Right cardiac atrium (tissue), 5 donors: ENCODE data around the gene VEPH1. TPM values are rescaled to one million over a fixed set of nuclear protein-coding genes. Genes with fewer than 3 reads are reported as not detected.

Source experiments
- ATAC-seq, 2 donors: fragments of 200-7000 bp; cut with Tn5 transposase; one replicate each; pipeline versions ENCODE4 v1.8.0 to v1.9.1; 2020; ENCODE audit warnings: moderate library complexity in 2 of 2, mild to moderate bottlenecking in 1 of 2
- DNase-seq, 3 donors: peaks; one replicate each; pipeline ENCODE4 v3.0.0-alpha.2; 2020
- H3K27ac ChIP-seq: one replicate; pipeline ENCODE4 v1.5.1; 2013; ENCODE audit warnings: mild to moderate bottlenecking, low read length, control low read depth, moderate library complexity
- H3K27me3 ChIP-seq: one replicate; pipeline ENCODE4 v1.6.1; 2013; ENCODE audit not compliant: control insufficient read depth, insufficient read depth
- H3K4me1 ChIP-seq: one replicate; pipeline ENCODE4 v1.6.1; 2013; ENCODE audit warnings: low read length; ENCODE audit not compliant: control insufficient read depth, insufficient read depth
- H3K4me3 ChIP-seq: one replicate; pipeline ENCODE4 v1.5.1; 2013; ENCODE audit warnings: low read length, control low read depth
- H3K9me3 ChIP-seq: one replicate; pipeline ENCODE4 v1.6.1; 2013; ENCODE audit warnings: low read length; ENCODE audit not compliant: control insufficient read depth
- WGBS: extraction: QIAGEN DNeasy Blood & Tissue Kit; methylation state at CpG from one replicate; pipeline ENCODE4 v1.1.7; 2013; 5-methylcytosine and 5-hydroxymethylcytosine counted together
- intact Hi-C, 4 donors: fragments of 100-400 bp; cut with DNase I; formaldehyde crosslinking; loops; one replicate each; pipeline versions ENCODE4 v1.11.0 to v1.14.0; 2022 to 2023
- polyA plus RNA-seq: library from polyadenylated mRNA; stranded (reverse); fragments of 200-250 nt; gene quantifications from one replicate; pipeline ENCODE4 v1.2.3, GENCODE V29; 2013
- total RNA-seq, 4 donors: library from RNA; stranded (reverse); fragmentation: NEBNext Ultra II Directional; extraction: Animal tissue kit (Norgen Biotek cat#: 25700); gene quantifications; one replicate each; pipeline ENCODE4 v1.2.1, GENCODE V29; 2021
- donor health status: healthy with polysubstance abuse.
- donor health status: DM: no; HTN: yes; CAD: no.
- donor health status: DM: no; HTN: no; CAD: no.
- donor health status: DM: no; HTN: yes; CAD: no; lungs with severe emphysema.
- donor health status: DM: yes; HTN: yes; CAD: no.

Gene VEPH1
- total and polyA plus RNA-seq, 5 donors, result 0.22 to 0.26 (median 0.25) TPM; not detected in 2

DNA sequence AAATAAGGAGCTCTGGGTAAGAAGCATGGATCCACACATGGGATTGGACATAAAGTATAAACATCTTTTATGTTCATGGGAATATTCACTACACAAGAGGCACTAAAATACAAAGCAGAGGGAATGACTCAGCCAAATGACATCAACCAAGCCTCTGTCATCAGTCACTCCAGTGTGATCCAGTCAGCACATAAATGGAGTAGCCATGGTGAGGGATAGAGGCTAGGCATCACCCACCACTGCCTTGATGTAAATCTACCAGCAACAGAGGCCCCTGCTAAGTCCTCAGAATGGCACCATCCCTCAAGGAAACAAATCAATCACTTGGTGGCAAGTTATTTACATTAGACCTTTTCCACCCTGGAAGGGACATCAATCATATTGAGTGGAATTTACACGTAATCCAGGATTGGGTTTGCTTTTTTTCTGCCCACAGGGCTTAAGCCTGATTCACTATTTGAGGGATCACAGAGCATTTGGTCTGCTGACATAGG is 27.2 kb downstream of the VEPH1 start:
- no peaks in the 10 kb centered on the region for H3K9me3 ChIP-seq
- intact Hi-C loops, result no loop called here
- WGBS, result 50% methylated on average over 1 of the region's 1 CpG
- H3K4me1 ChIP-seq, result no peaks in the 10 kb centered on the region
- DNase-seq, result no peak
- H3K4me3 ChIP-seq, result no peak overlapping the region
- no peaks in the 10 kb centered on the region for H3K27me3 ChIP-seq
- no peak for ATAC-seq
- no peak overlapping the region for H3K27ac ChIP-seq

DNA sequence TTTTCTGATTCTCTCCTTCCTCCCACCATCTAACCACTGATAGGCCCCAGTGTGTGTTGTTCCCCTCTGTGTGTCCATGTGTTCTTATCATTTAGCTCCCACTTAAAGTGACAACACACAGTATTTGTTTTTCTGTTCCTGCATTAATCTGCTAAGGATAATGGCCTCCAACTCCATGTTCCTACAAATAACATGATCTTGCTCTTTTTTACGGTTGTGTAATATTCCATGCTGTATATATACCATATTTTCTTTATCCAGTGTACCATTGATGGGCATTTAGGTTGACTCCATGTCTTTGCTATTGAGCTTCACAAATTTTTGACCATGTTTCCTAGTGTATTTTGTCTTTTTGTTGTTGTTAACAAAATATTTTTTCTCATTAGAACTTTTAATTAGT is 30.6 kb downstream of the VEPH1 start:
- ATAC-seq, result no peak
- Histone ChIP-seq H3K4me3 (no peak overlapping the region), H3K27ac (no peak overlapping the region), H3K27me3 (no peaks in the 10 kb centered on the region), H3K4me1 (no peaks in the 10 kb centered on the region), H3K9me3 (no peaks in the 10 kb centered on the region)
- no peak for DNase-seq
- 96% methylated on average over 1 of the region's 1 CpG for WGBS
- intact Hi-C loops, result no loop called here

DNA sequence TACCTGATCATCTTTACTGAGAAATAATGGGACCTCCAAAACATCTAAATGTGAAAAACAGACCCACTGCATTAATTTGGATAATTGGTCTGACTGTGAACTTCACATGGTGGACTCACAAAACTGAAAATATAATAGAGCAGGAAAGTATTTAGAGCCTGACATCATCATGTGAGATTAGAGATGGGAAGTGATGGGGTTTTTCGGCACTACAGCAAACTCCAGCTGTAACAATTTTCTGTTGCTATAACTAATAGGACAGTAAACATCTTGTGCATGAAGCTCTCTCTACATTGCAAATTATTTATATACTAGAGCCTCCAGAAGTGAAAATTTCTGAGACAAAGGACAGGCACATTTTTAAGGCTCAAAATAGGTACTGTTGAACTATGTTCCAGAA is 32.2 kb downstream of the VEPH1 start:
- WGBS, result 46% methylated on average over 1 of the region's 1 CpG
- DNase-seq, result no peak
- Histone ChIP-seq H3K4me3 (no peak overlapping the region), H3K27ac (no peak overlapping the region), H3K4me1 (no peaks in the 10 kb centered on the region), H3K27me3 (no peaks in the 10 kb centered on the region), H3K9me3 (no peaks in the 10 kb centered on the region)
- ATAC-seq, result no peak
- intact Hi-C loops, result no loop called here

DNA sequence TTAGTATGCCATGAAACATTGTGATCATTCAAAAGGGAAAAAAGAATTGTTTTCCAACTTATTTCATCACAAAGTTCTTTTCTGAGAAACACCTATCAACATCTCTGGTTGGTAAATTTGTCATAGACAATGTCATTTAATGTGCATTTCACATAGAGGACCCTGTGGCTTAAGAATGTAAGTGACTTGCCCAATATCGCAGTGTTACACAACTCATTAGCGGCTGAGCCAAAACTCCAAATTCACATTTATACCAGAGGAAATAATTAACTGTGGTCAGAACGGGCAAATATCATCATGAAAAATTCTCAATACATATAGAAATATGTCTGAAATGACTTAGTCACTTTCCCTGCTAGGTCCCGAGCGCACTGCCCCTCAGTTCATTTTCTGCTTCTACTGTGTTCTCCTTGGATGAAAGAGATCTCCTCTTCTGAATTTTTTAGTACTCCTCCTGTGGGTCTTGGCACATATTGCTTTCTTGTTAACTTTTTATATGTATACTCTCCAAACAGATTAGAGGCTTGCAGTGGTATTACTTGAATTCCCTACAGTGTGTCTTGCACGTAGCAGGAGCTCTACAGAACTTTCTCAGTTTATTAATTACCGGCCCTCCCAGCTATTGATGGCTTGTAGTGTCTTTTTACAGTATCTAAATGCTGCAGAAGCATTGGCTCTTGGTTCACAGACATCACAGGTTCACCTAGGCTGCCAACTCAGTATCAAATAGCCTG is 33.5 kb downstream of the VEPH1 start:
- WGBS, result 79% methylated on average over 7 of the region's 7 CpGs
- no peak for DNase-seq
- H3K4me1 ChIP-seq, result no peaks in the 10 kb centered on the region
- ATAC-seq, result no peak
- intact Hi-C loops, result no loop called here
- H3K27me3 ChIP-seq, result no peaks in the 10 kb centered on the region
- no peak overlapping the region for H3K27ac ChIP-seq
- H3K4me3 ChIP-seq, result no peak overlapping the region
- H3K9me3 ChIP-seq, result no peaks in the 10 kb centered on the region

DNA sequence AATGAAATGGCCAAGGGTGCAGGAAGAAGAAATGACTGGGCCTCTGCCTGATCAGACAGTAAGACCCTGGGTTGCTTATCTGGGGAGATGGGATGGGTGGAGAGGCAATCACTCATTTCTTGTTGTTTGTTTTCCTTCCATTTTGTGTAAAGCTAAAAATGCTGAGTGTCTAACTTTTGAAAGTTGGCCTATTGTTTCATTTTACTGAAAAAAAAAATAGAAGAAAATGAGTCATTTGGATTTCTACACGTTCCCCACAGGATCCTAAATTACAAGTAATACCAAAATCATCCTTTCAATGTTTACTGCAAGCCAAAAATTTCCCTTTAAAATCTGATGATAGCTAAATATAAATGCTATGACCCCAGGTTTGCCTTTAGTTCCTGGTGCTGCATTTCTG is 36.0 kb downstream of the VEPH1 start:
- H3K27ac ChIP-seq, result no peak overlapping the region
- DNase-seq (no peak), ATAC-seq (no peak)
- no peaks in the 10 kb centered on the region for H3K27me3 ChIP-seq
- no peak overlapping the region for H3K4me3 ChIP-seq
- no peaks in the 10 kb centered on the region for H3K9me3 ChIP-seq
- intact Hi-C loops, result no loop called here
- WGBS, result 36% methylated on average over 1 of the region's 1 CpG
- H3K4me1 ChIP-seq, result no peaks in the 10 kb centered on the region

DNA sequence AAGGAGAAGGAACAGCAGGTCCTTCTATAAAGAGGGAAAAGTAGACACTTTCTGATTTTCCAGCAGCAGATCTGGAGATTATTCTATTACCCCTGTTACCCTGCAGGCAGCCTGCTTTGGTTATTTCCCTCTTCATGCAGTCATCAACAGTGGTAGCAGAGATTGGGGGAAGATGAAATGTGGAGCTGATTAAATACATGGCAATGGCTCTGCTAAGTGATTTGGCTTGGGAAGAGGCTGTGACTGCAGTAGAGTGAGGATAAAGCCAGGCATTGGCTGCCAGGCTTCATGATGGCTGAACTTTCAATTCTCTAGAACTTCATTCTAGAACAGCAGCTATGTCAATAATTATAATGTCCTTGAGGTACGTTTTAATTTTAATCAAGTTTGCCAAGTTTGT is 37.5 kb downstream of the VEPH1 start:
- DNase-seq (peak in 1 of 3 donors; percentile 11), ATAC-seq (no peak)
- Histone ChIP-seq H3K9me3 (no peaks in the 10 kb centered on the region), H3K27me3 (no peaks in the 10 kb centered on the region), H3K4me3 (no peak overlapping the region), H3K27ac (no peak overlapping the region), H3K4me1 (no peaks in the 10 kb centered on the region)
- WGBS, result 60% methylated on average over 1 of the region's 1 CpG
- intact Hi-C loops, result no loop called here

DNA sequence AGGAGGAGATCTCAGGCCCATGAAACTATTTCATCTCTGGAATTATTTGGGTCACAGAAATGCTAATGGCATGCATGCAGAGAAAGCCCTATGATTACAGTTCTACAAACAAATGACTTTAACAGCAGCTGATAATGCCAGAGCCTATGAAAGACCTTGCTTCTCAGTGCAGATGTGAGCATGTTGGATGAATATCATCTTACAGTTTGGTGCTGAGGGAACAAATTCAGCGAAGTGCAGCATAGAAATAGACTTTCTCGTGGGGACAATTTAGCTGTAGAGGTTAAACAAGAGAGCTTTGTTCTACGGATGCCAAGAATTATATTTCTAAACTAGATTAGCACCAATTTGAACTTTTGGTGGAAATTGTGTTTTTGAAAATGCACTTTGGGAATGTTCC is 38.9 kb downstream of the VEPH1 start:
- no peaks in the 10 kb centered on the region for H3K27me3 ChIP-seq
- no peak overlapping the region for H3K27ac ChIP-seq
- H3K4me3 ChIP-seq, result no peak overlapping the region
- H3K4me1 ChIP-seq, result no peaks in the 10 kb centered on the region
- 54% methylated on average over 3 of the region's 3 CpGs for WGBS
- ATAC-seq (peak in 1 of 2 donors; percentile 36), DNase-seq (no peak)
- no peaks in the 10 kb centered on the region for H3K9me3 ChIP-seq
- intact Hi-C loops, result no loop called here

DNA sequence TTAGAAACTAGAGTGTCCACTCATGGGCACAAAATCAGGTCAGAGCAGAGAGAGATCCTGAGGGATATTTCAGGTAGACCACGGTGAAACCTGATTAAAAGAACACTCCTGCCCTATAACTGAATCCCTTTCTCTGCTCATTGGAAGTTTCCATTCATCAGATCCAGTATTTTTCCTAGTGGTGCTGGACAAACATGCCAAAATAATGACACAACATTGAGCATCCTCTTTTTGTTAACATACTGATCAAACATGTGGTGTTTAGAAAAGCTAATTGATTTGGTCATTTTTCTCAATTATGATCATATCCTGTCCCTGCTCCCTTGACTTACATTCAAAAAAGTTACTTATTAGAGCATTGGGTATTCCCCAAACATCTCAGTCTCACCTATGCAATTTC is 39.4 kb downstream of the VEPH1 start:
- H3K27me3 ChIP-seq, result no peaks in the 10 kb centered on the region
- no peaks in the 10 kb centered on the region for H3K4me1 ChIP-seq
- H3K27ac ChIP-seq, result no peak overlapping the region
- intact Hi-C loops, result no loop called here
- ATAC-seq, result no peak
- H3K9me3 ChIP-seq, result no peaks in the 10 kb centered on the region
- no peak overlapping the region for H3K4me3 ChIP-seq
- no peak for DNase-seq
- 84% methylated on average over 1 of the region's 1 CpG for WGBS

DNA sequence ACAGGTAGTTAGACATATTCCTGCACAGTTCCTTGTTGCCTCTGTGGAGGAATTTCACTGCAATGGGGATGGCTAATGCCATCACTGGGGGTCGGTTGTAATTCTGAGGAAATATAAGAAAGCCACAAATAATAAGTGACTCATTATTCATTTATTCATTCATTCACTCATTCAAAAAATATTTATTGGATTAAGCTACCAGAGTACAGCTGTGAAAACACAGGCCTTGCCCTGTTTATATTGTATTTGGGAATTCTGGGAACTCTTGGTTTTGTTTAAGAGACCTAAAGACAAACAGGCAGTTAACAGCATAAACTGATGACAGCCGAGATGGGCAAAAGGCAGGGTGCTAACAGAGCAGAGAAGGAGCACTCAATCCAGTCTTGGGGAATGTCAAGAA is 43.0 kb downstream of the VEPH1 start:
- no peak for ATAC-seq
- Histone ChIP-seq H3K4me3 (no peak overlapping the region), H3K27ac (no peak overlapping the region), H3K4me1 (no peaks in the 10 kb centered on the region), H3K9me3 (no peaks in the 10 kb centered on the region), H3K27me3 (no peaks in the 10 kb centered on the region)
- intact Hi-C loops, result no loop called here
- 71% methylated on average over 2 of the region's 2 CpGs for WGBS
- no peak for DNase-seq

DNA sequence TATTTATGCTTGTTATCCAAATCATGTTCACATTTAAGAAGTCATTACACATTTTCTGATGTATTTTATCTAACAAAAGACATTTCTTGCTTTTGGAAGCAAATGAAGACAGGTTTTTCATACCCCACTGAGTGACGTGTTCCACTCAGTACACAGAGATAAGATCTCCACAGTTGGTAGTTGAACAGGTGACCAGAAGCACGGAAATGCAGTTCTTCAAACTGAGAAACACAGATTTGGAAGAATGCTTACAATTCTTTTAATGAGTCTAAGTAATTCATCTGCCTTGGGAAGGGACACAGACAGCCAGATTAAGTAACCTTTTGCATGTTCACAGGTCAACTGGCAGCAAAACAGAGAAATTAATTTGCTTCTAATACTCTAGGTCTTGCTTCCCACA is 43.5 kb downstream of the VEPH1 start:
- DNase-seq (no peak), ATAC-seq (no peak)
- H3K27ac ChIP-seq, result no peak overlapping the region
- intact Hi-C loops, result no loop called here
- WGBS, result 64% methylated on average over 2 of the region's 2 CpGs
- no peaks in the 10 kb centered on the region for H3K27me3 ChIP-seq
- no peak overlapping the region for H3K4me3 ChIP-seq
- H3K4me1 ChIP-seq, result no peaks in the 10 kb centered on the region
- H3K9me3 ChIP-seq, result no peaks in the 10 kb centered on the region

DNA sequence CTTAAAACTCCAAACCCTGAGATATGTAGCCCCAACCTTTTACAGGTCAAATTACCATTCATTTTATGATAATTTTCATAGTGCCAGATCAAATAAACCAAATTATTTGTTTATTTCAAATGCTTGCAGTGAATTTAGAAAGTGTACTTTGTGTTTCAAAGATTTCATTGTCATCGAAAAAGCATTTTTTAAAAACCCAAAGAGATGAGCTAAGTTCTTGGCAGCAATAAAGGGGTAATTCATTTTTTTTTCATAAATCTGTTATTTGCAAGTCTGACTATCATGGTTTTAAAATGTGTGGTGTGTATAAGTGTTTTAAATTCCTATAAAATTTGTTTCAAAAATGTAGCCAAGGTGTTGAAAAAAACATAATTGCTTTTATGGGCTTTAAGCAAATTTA is 49.4 kb downstream of the VEPH1 start:
- H3K4me1 ChIP-seq, result peaks cover 2% of the 10 kb centered on the region
- DNase-seq (no peak), ATAC-seq (no peak)
- WGBS, result 47% methylated on average over 1 of the region's 1 CpG
- H3K27ac ChIP-seq, result no peak overlapping the region
- no peak overlapping the region for H3K4me3 ChIP-seq
- H3K9me3 ChIP-seq, result no peaks in the 10 kb centered on the region
- intact Hi-C loops, result no loop called here
- H3K27me3 ChIP-seq, result no peaks in the 10 kb centered on the region

DNA sequence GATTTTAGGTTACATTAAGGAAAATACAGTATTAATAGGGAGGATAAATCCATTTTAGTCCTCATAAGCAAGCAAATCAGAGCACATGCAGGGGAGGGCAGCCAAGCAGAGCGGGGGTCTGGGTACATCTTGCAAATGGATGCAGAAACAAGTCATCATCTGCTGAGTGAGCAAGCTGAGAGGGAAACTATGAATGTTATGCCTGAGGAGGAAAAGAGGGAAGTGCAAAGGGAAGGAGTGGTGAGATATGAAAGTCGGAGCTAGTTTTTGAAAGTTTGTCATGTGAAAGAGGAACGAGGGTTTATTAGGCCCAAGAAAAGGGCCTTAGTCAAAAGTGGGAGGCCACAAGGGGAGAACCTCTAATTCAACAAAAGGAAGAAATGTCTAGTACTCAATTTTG is 51.1 kb downstream of the VEPH1 start:
- DNase-seq (no peak), ATAC-seq (no peak)
- H3K4me1 ChIP-seq, result peaks cover 2% of the 10 kb centered on the region
- intact Hi-C loops, result no loop called here
- no peaks in the 10 kb centered on the region for H3K27me3 ChIP-seq
- H3K9me3 ChIP-seq, result no peaks in the 10 kb centered on the region
- H3K27ac ChIP-seq, result no peak overlapping the region
- 53% methylated on average over 3 of the region's 3 CpGs for WGBS
- H3K4me3 ChIP-seq, result no peak overlapping the region
